BLaER1 treated with 17β-estradiol and CSF1 and Interleukin-3, amounts not matched to agents 10 nM and 100 nM (cell line): Measurements from ENCODE around the gene THEMIS.

Experiments used
- H3K27ac ChIP-seq, 11 experiments: shearing (Covaris generic); formaldehyde crosslinking; 2 replicates each; pipeline ENCODE4 v1.8.1; 2022
- H3K27me3 ChIP-seq, 11 experiments: shearing (Covaris generic); formaldehyde crosslinking; 2 replicates each; pipeline ENCODE4 v1.8.1; 2022
- H3K36me3 ChIP-seq, 11 experiments: shearing (Covaris generic); formaldehyde crosslinking; 2 replicates each; pipeline ENCODE4 v1.8.1; 2022
- H3K4me1 ChIP-seq, 10 experiments: shearing (Covaris generic); formaldehyde crosslinking; 2 replicates each; pipeline ENCODE4 v1.8.1; 2022
- H3K4me2 ChIP-seq, 11 experiments: shearing (Covaris generic); formaldehyde crosslinking; 2 replicates each; pipeline ENCODE4 v1.8.1; 2022
- H3K4me3 ChIP-seq, 10 experiments: shearing (Covaris generic); formaldehyde crosslinking; 2 replicates each; pipeline ENCODE4 v1.8.1; 2022
- H3K9ac ChIP-seq, 11 experiments: shearing (Covaris generic); formaldehyde crosslinking; 2 replicates each; pipeline ENCODE4 v1.8.1; 2022
- H3K9me3 ChIP-seq, 11 experiments: shearing (Covaris generic); formaldehyde crosslinking; replicated peaks in 1 of 11; 2 replicates each; pipeline ENCODE4 v1.8.1; 2022
- H4K20me1 ChIP-seq, 11 experiments: shearing (Covaris generic); formaldehyde crosslinking; 2 replicates each; pipeline ENCODE4 v1.8.1; 2022
- Cebpa-rat ChIP-seq, 11 experiments: shearing (Covaris generic); IDR thresholded peaks; 2 replicates each; pipeline ENCODE4 v1.8.1; 2022

The THEMIS gene

GRCh38 chr6:127921982-127922381, 21.1 kb upstream of the THEMIS start:
- Histone ChIP-seq H3K27me3 (no peaks in the 10 kb centered on the region), H3K4me1 (peaks cover 0 to 5% (median 0%) of the 10 kb centered on the region in 10 experiments; a peak in 3 of 20 replicates), H3K36me3 (no peaks in the 10 kb centered on the region), H4K20me1 (no peaks in the 10 kb centered on the region), H3K4me2 (no peak overlapping the region), H3K9ac (no peak overlapping the region), H3K9me3 (peaks cover 0 to 14% (median 10%) of the 10 kb centered on the region in 11 experiments; a peak in 13 of 22 replicates), H3K4me3 (no peak overlapping the region), H3K27ac (no peak overlapping the region)
- no peak for TF ChIP-seq Cebpa-rat (IDR thresholded peaks at IDR 0.05)

GRCh38 chr6:127920804-127921203, 19.9 kb upstream of the THEMIS start:
- H3K36me3 ChIP-seq = no peaks in the 10 kb centered on the region
- H4K20me1 ChIP-seq = no peaks in the 10 kb centered on the region
- H3K27me3 ChIP-seq = no peaks in the 10 kb centered on the region
- peaks cover 0 to 3% (median 2%) of the 10 kb centered on the region in 11 experiments; a peak in 4 of 22 replicates for H3K9me3 ChIP-seq
- H3K4me3 ChIP-seq = no peak overlapping the region
- no peak for TF ChIP-seq Cebpa-rat (IDR thresholded peaks at IDR 0.05)
- H3K4me1 ChIP-seq = peaks cover 0 to 5% (median 0%) of the 10 kb centered on the region in 10 experiments; a peak in 3 of 20 replicates
- H3K4me2 ChIP-seq = peak overlapping the region in 2 of 11 experiments; percentile 12 to 17; a peak in 1 of 22 replicates
- no peak overlapping the region for H3K9ac ChIP-seq
- no peak overlapping the region for H3K27ac ChIP-seq

GRCh38 chr6:127918506-127919427, 17.9 kb upstream of the THEMIS start:
- no peak overlapping the region for H3K4me2 ChIP-seq
- no peaks in the 10 kb centered on the region for H3K36me3 ChIP-seq
- no peaks in the 10 kb centered on the region for H3K27me3 ChIP-seq
- no peaks in the 10 kb centered on the region for H4K20me1 ChIP-seq
- H3K9ac ChIP-seq = no peak overlapping the region
- H3K4me1 ChIP-seq = peaks cover 0 to 5% (median 0%) of the 10 kb centered on the region in 10 experiments; a peak in 3 of 20 replicates
- no peak overlapping the region for H3K27ac ChIP-seq
- H3K4me3 ChIP-seq = no peak overlapping the region
- no peak for TF ChIP-seq Cebpa-rat (IDR thresholded peaks at IDR 0.05)
- H3K9me3 ChIP-seq = no peaks in the 10 kb centered on the region

GRCh38 chr6:127917766-127918165, 16.9 kb upstream of the THEMIS start:
- no peaks in the 10 kb centered on the region for H4K20me1 ChIP-seq
- H3K36me3 ChIP-seq = no peaks in the 10 kb centered on the region
- no peaks in the 10 kb centered on the region for H3K9me3 ChIP-seq
- peaks cover 0 to 5% (median 0%) of the 10 kb centered on the region in 10 experiments; a peak in 1 of 20 replicates for H3K4me1 ChIP-seq
- TF ChIP-seq Cebpa-rat (IDR thresholded peaks at IDR 0.05) = no peak
- no peaks in the 10 kb centered on the region for H3K27me3 ChIP-seq
- H3K27ac ChIP-seq = no peak overlapping the region
- H3K4me2 ChIP-seq = no peak overlapping the region
- no peak overlapping the region for H3K4me3 ChIP-seq
- no peak overlapping the region for H3K9ac ChIP-seq

GRCh38 chr6:127914240-127914639, 13.4 kb upstream of the THEMIS start:
- no peaks in the 10 kb centered on the region for H4K20me1 ChIP-seq
- no peak overlapping the region for H3K9ac ChIP-seq
- H3K36me3 ChIP-seq = no peaks in the 10 kb centered on the region
- H3K4me2 ChIP-seq = no peak overlapping the region
- TF ChIP-seq Cebpa-rat (IDR thresholded peaks at IDR 0.05) = no peak
- H3K27me3 ChIP-seq = no peaks in the 10 kb centered on the region
- H3K9me3 ChIP-seq = peaks cover 0 to 12% (median 3%) of the 10 kb centered on the region in 11 experiments; a peak in 12 of 22 replicates
- no peak overlapping the region for H3K4me3 ChIP-seq
- H3K27ac ChIP-seq = no peak overlapping the region
- H3K4me1 ChIP-seq = no peaks in the 10 kb centered on the region

- H3K27ac ChIP-seq = no peak overlapping the region
Measured at GRCh38 chr6:127912914-127913313, 12.1 kb upstream of the THEMIS start.

GRCh38 chr6:127907960-127908640, 7.2 kb upstream of the THEMIS start:
- Histone ChIP-seq H3K27ac (no peak overlapping the region), H4K20me1 (no peaks in the 10 kb centered on the region), H3K9me3 (peaks cover 0 to 15% (median 6%) of the 10 kb centered on the region in 11 experiments; a peak in 12 of 22 replicates), H3K27me3 (no peaks in the 10 kb centered on the region), H3K36me3 (no peaks in the 10 kb centered on the region), H3K4me2 (no peak overlapping the region), H3K9ac (no peak overlapping the region), H3K4me1 (no peaks in the 10 kb centered on the region), H3K4me3 (no peak overlapping the region)
- no peak for TF ChIP-seq Cebpa-rat (IDR thresholded peaks at IDR 0.05)

More at GRCh38 chr6:127912914-127913313, 12.1 kb upstream of the THEMIS start:
- no peaks in the 10 kb centered on the region for H4K20me1 ChIP-seq
- peaks cover 0 to 15% (median 6%) of the 10 kb centered on the region in 11 experiments; a peak in 12 of 22 replicates for H3K9me3 ChIP-seq
- no peaks in the 10 kb centered on the region for H3K4me1 ChIP-seq
- H3K9ac ChIP-seq = no peak overlapping the region
- H3K4me2 ChIP-seq = no peak overlapping the region
- no peak overlapping the region for H3K4me3 ChIP-seq
- H3K27me3 ChIP-seq = no peaks in the 10 kb centered on the region
- no peak for TF ChIP-seq Cebpa-rat (IDR thresholded peaks at IDR 0.05)
- no peaks in the 10 kb centered on the region for H3K36me3 ChIP-seq

- H3K4me3 ChIP-seq = no peak overlapping the region
- no peak overlapping the region for H3K4me2 ChIP-seq
- no peak for TF ChIP-seq Cebpa-rat (IDR thresholded peaks at IDR 0.05)
- H3K9me3 ChIP-seq = peaks cover 0 to 2% (median 1%) of the 10 kb centered on the region in 11 experiments; a peak in 11 of 22 replicates
- H3K27me3 ChIP-seq = no peaks in the 10 kb centered on the region
- H3K27ac ChIP-seq = no peak overlapping the region
- H3K4me1 ChIP-seq = no peaks in the 10 kb centered on the region
- H3K9ac ChIP-seq = no peak overlapping the region
- no peaks in the 10 kb centered on the region; a peak in 1 of 22 replicates for H4K20me1 ChIP-seq
- H3K36me3 ChIP-seq = no peaks in the 10 kb centered on the region
Measured at GRCh38 chr6:127904160-127904559, 3.3 kb upstream of the THEMIS start.

GRCh38 chr6:127902933-127903332, 2.1 kb upstream of the THEMIS start:
- Histone ChIP-seq H3K4me2 (no peak overlapping the region), H3K4me1 (no peaks in the 10 kb centered on the region), H3K9me3 (no peaks in the 10 kb centered on the region), H3K27ac (no peak overlapping the region), H3K27me3 (no peaks in the 10 kb centered on the region), H3K36me3 (no peaks in the 10 kb centered on the region), H3K4me3 (no peak overlapping the region), H4K20me1 (no peaks in the 10 kb centered on the region; a peak in 1 of 22 replicates), H3K9ac (no peak overlapping the region)
- TF ChIP-seq Cebpa-rat (IDR thresholded peaks at IDR 0.05) = no peak
